EL (cell line): ENCODE data around the gene MACROD2.
"Not testable (repeated sequence)": the region's sequence is repeated elsewhere in the genome, so short reads cannot be mapped to it uniquely, and the experiment has no call there.

ENCODE experiments used
- DNase-seq: peaks from one replicate; pipeline ENCODE4 v3.0.0-alpha.2; 2016

Gene MACROD2

GRCh38 chr20:15075586-15075985, 1080.3 kb downstream of the MACROD2 start:
- no peak for DNase-seq

- no peak for DNase-seq
These were observed 1081.5 kb downstream of the MACROD2 start for GRCh38 chr20:15076785-15077184.

GRCh38 chr20:15077733-15078250, 1082.5 kb downstream of the MACROD2 start:
- DNase-seq: no peak

DNA sequence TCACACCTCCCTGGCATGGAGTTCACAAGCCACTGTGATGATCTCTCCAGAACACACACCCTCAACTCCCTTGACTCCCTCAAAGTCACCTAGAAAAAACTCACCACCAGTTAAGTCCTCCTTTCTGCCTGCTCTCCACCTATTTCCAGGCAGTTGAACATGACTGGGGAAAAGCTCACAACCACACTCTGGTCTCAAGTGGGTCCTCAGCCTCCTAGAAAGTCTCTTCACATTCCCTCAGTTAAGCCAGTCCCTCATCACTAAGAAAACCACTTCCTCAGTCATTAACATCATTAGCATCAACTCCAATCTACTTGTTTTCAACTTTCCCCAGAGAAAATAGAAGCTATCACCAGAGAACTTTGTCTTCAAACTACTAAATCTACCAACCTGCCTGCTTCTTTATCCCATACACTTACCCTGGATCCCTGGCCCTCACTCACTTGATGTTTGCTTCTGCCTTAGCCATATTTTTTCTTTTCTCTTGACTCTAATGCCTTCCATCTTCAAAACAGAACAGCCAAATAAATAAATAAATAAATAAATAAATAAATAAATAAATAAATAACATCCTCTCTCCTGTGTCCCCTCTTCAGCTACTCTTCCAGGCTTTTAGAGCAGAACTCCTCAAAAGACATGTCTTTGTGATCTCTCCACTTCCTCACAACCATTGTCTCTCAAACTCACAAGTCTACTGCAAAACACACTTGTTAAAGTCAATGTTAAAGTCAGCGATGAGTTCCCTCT, 1084.5 kb downstream of the MACROD2 start:
- no peak for DNase-seq

- DNase-seq: no peak
These were observed 1085.9 kb downstream of the MACROD2 start for GRCh38 chr20:15081261-15081660.

DNA sequence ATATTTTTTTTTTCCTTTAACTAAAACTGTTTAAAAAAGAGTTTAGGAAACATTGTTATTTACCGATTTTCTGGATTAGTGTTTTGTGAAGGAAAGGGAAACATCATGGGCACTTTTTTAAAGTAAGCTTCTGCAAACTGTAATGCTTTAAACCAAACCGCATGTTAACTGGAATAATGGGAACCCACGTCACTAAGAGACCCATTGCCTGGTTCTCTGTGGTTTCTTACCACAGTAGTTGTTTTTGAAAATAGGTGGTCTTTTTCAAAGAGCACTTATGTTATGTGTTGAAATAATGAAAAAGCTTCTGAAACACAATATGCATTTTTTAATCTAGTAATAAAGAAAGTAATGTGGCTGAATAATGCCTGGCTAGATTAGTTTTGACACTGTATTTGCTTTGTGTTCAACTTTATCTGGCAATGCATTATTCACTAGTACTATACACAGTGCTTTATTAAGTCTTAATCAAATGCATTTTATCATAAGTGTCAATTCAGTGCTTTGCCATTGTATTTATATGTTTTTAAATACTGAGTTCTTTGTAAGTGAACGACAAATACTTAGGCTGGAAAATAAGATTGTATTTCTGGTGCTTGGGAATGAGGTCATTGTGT, 1096.2 kb downstream of the MACROD2 start:
- no peak for DNase-seq

- no peak for DNase-seq
These were observed 1103.0 kb downstream of the MACROD2 start for GRCh38 chr20:15098351-15098750.

DNA sequence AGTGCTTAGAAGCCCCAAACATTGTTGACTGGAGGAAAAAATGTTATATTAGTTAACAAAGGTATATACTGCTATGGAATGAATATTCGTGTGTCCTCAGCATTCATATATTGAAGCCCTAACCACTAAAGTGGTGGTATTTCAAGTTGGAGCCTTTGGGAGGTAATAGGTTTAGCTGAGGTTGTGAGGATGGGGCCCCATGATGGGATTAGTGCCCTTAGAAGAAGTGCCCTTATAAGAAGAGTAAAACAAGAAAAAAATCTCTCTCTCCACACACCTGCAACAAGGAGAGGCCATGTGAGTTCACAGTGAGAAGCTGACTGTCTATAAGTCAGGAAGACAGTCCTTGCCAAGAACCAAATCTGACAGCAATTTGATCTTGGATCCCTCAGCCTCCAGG, 1103.8 kb downstream of the MACROD2 start:
- DNase-seq: no peak

DNA sequence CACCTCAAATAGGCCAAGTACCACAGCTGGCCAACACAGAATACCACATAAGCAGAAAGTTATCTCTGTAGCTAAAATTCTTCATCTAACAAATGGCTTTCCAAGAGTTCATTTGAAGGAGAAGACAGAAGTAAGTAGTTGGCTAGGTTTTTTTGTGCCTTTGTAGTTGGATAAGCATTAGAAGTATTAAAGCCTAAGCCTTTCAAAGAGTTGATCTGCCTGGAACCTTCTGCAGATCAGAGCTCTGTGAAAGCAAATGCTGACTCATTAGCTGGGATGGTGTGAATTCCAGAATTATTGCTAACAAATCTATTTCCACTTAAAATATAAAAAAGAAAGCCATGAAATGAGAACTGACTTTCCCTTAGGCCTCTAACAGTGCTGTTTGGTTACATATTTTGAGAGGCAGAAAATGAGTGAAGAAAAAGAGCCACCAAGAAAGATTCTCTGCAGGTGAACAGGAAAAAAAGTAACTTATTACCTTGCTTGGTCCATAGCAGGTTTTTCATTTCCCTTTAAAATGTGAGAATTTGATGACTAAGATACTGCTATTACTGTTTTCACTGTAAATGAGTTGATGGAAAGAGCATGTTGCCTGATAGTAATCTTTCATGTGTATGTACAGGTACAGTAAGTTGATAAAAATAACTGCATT, 1105.3 kb downstream of the MACROD2 start:
- DNase-seq: no peak

GRCh38 chr20:15107931-15108330, 1112.6 kb downstream of the MACROD2 start:
- no peak for DNase-seq

GRCh38 chr20:15109494-15109893, 1114.2 kb downstream of the MACROD2 start:
- no peak for DNase-seq

GRCh38 chr20:15111654-15112053, 1116.3 kb downstream of the MACROD2 start:
- DNase-seq: no peak

DNA sequence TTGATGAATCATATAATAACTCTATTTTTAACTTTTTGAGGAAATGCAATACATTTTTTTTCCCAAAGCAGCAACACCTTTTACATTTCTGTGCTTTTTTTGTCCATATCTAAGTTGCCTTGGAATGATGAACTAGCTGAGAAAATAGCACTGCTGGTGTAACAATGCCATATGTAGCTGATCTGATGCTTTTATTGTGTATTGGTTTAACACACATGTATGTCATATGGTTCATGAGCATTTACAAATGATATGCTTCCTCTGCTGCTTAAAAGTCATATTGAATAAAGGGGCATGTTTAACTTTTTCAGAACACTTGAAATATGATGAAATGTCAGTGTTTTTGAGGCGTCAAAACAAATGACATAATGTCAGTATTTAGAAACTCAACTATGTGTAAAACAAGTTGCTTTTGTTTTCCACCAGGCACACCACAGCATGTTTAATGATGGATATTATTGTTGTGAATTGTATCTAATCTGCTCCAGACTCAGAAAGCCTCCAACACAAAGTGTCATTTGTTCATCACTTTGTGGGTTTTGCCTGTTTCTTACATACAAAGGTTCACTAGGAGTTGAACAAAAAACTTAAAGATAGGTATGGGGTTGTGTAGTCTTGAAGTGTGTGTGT, 1117.9 kb downstream of the MACROD2 start:
- no peak for DNase-seq

DNA sequence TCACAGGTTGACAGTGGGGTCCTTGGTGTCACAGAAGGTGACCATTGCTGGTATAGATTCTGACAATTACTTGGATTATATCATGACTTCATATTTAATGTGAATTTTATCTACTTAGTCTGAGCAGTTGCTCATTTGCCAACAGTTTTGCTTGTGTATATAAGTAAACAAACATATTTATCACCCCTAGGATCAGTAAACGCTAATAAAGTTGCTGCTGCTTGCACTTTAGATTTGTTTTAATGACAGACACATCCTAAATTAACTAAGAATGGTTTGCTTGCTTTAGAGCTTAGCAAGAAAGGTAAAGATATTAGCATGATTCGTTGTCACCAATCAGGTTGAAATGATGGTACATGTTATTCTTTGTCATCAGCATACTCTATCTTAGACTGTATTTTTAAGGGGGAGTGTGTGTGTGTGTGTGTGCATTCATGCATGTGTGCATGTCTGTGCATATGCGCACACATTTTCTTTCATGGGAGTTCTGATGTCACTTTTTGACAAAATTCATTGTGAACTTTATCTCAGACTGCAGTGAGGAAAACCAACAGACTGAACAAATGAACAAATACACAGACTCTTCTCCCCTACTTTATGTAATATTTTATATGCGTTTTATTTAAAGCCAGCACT, 1124.7 kb downstream of the MACROD2 start:
- DNase-seq: no peak

DNA sequence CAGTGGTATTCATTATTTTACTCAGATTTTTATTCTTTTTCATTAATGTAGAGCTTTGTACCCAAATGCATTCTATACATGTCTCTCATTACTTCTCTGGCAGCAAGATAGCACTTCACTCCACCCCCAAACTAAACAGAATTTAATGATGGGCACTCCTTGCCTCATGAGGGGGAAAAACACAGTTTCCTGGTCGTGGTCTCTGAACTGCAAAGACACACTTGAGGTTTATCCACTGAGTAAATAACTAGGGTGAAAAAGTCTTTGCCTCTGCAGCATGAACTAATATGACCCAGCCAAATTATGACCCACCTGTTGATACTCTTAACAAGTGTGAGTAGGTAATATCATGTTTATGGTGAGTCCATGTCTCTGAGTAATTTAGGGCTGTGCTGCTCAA, 1127.3 kb downstream of the MACROD2 start:
- DNase-seq: no peak

DNA sequence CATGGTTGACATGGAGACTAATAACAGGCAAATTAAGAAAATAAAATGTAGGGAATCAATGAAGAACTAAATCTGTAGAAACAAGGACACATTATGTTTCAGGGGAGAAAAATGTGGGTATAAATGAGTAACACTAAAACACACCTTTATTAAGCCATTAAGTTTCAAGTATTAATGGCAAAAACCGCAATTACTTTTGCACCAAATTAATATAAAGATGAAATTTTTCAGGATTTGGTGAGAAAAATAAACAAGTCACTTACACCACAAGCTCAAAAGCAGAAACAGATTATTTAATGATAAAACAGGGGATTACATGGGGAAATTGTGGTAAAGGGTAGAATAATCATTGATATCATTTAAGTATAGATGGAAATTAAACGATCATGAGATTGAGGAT, 1135.9 kb downstream of the MACROD2 start:
- DNase-seq: no peak

DNA sequence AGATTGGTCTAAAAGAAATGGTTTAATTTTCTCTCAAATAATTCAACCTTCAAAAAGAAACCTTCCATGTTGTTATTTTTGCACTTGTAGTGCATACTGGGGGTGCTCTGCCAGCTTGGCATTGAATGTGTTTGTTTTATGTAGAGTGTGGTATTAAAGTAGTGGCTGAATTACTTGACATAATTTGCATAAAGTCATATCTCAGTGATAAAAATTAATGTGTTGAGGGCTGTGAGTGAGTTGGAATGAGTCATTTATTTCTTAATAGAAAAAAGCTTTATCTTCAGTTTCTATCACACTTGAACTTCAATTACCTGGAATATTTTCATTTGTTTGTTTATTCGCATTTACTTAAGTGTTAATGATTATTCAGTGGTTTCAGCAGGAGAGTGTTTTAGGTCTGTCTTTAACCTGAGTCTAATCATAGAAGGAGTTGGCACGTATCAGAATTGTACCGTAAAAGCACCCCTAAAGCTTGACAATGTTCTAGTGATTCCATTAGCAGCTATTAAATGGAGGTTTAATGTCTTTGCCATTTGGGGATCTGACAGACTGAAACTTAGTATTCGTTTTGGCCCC, 1143.3 kb downstream of the MACROD2 start:
- DNase-seq: no peak

DNA sequence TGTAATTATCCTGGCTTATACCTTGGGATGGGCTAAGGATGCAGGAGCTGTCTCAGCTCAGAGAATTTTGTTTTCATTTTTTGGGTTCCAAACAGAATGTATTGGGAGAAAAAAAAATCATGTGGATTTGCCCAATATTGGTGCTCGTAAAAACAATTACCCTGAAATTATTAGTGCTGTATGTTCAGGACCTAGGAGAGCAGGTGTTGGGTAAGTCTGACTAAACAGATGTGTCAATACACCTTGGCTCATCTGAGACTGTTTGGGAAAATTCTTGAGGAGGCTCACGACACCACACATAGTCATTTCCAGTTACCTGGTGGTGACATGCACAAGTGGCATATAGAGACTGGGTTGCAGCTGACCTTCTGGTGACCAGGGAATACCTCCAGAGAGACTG, 1144.2 kb downstream of the MACROD2 start:
- DNase-seq: no peak

GRCh38 chr20:15140286-15140685, 1145.0 kb downstream of the MACROD2 start:
- no peak for DNase-seq

DNA sequence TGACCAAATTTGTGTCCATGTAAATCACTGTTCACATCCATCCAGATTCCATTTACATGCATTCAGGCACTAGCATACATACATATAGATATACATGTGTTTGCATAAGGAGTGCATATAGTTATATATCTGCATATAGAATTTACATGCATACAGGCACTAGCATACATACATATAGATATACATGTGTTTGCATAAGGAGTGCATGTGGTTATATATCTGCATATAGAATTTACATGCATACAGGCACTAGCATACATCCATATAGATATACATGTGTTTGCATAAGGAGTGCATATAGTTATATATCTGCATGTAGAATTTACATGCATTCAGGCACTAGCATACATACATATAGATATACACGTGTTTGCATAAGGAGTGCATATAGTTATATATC, 1145.6 kb downstream of the MACROD2 start:
- not testable (repeated sequence) for DNase-seq

- no peak for DNase-seq
These were observed 1146.5 kb downstream of the MACROD2 start for GRCh38 chr20:15141861-15142260.

DNA sequence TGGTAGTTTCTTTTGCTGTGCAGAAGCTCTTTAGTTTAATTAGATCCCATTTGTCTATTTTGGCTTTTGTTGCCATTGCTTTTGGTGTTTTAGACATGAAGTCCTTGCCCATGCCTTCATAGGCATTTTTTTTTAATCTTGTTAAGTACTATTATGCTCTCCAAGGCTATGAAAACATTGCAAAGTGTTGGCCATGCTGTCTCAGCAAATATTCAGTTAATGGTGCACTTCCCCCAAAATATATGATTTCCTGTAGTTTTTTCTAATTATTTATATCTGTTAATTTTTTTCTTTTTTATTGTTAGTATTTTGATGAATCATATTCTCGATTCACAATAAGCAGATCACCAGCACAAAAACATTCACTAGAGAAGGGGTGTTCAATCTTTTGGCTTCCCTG, 1148.2 kb downstream of the MACROD2 start:
- no peak for DNase-seq

DNA sequence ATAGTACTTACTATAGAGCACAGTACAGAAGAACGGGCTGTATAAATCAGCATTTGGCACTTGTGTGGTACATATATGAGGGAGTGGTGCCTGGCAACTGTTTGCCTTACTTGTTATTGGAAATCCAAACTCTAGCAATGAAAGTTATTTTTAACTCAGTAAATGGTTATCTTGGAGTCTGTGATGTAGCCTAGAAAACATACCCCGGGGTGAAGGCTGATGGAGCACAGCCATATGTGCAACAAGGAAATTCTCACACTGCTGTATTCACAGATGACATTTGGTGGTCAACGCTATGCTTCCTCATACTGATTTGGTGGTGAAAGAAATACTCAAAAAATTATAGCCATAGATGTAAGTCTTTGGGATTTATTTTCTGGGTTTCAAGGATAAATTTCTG, 1149.6 kb downstream of the MACROD2 start:
- DNase-seq: no peak
